Uterus (tissue), 4 donors: ENCODE data around the gene IL10. TPM values are rescaled to one million over a fixed set of nuclear protein-coding genes. Genes with fewer than 3 reads are reported as not detected.

Experiments
- DNase-seq, 2 donors: peaks; one replicate each; pipeline ENCODE4 v3.0.0-alpha.2; 2019 to 2020
- H3K27ac ChIP-seq, 2 donors: fragments of 200-600 bp; sonication (generic); 1 replicate in 1 of 2; 2 replicates in 1 of 2; pipeline ENCODE4 v1.5.1; 2016 to 2018
- H3K27me3 ChIP-seq, 2 donors: fragments of 200-600 bp; sonication (generic); one replicate each; pipeline ENCODE4 v1.5.1; 2018 to 2019; ENCODE audit warnings: control low read depth in 1 of 2
- H3K36me3 ChIP-seq, 2 donors: fragments of 200-600 bp; sonication (generic); one replicate each; pipeline ENCODE4 v1.5.1; 2019; ENCODE audit warnings: control low read depth in 1 of 2
- H3K4me1 ChIP-seq, 2 donors: fragments of 200-600 bp; sonication (generic); one replicate each; pipeline ENCODE4 v1.5.1; 2018 to 2019; ENCODE audit warnings: control low read depth in 1 of 2
- H3K4me3 ChIP-seq, 2 donors: fragments of 200-600 bp; sonication (generic); 1 replicate in 1 of 2; 2 replicates in 1 of 2; pipeline ENCODE4 v1.5.1; 2018 to 2019; ENCODE audit warnings: mild to moderate bottlenecking in 1 of 2
- H3K9me3 ChIP-seq, 2 donors: fragments of 200-600 bp; sonication (generic); one replicate each; pipeline ENCODE4 v1.5.1; 2019; ENCODE audit warnings: control low read depth in 1 of 2
- CTCF ChIP-seq, 4 experiments: fragments of 200-600 bp in 2 of 4; fragments of 450-650 bp in 2 of 4; sonication (generic) in 2 of 4; IDR thresholded peaks; one replicate each; pipeline ENCODE4 v1.5.1; 2016 to 2019; ENCODE audit warnings: antibody characterized with exemption in 4 of 4, mild to moderate bottlenecking in 2 of 4, moderate library complexity in 1 of 4
- POLR2A ChIP-seq, 2 donors: fragments of 450-650 bp; IDR thresholded peaks; one replicate each; pipeline ENCODE4 v1.6.1; 2016; ENCODE audit warnings: antibody characterized with exemption in 2 of 2, mild to moderate bottlenecking in 1 of 2, moderate library complexity in 1 of 2
- intact Hi-C: fragments of 100-400 bp; cut with DNase I; formaldehyde crosslinking; loops from one replicate; pipeline ENCODE4 v1.15.1; 2023; ENCODE audit warnings: low total_unique reads
- total RNA-seq, 4 donors: library from RNA; depleted of rRNA in 3 of 4; stranded (reverse); fragments of >200 nt in 3 of 4; gene quantifications; one replicate each; pipeline versions ENCODE4 v1.1.0 to v1.2.4, GENCODE V29; 2014 to 2023
- donor health status: DM: yes; HTN: yes; CAD: no.

The IL10 gene
- total RNA-seq, 4 donors from 2014 or later: 0.55 to 3.2 TPM; not detected in 2

- TF ChIP-seq CTCF (IDR thresholded peaks at IDR 0.05) (peak; percentile 50 to 69 (median 55)), POLR2A (IDR thresholded peaks at IDR 0.05) (no peak)
- Histone ChIP-seq H3K27me3 (no peaks in the 10 kb centered on the region), H3K4me3 (no peak overlapping the region), H3K4me1 (no peaks in the 10 kb centered on the region), H3K9me3 (no peaks in the 10 kb centered on the region), H3K36me3 (no peaks in the 10 kb centered on the region), H3K27ac (no peak overlapping the region)
- DNase-seq: peak in 1 of 2 donors; percentile 46
- intact Hi-C loops: loop anchor here (5.0 kb wide), 1 partner anchor 178 kb away; no protein-coding TSS in a partner anchor
These were observed 37.7 kb downstream of the IL10 start for GRCh38 chr1:206734499-206735142.

- TF ChIP-seq POLR2A (IDR thresholded peaks at IDR 0.05) (no peak), CTCF (IDR thresholded peaks at IDR 0.05) (no peak)
- no peak for DNase-seq
- Histone ChIP-seq H3K4me3 (no peak overlapping the region), H3K4me1 (peaks cover 0 to 7% of the 10 kb centered on the region in 2 donors), H3K9me3 (no peaks in the 10 kb centered on the region), H3K27me3 (no peaks in the 10 kb centered on the region), H3K27ac (no peak overlapping the region), H3K36me3 (no peaks in the 10 kb centered on the region)
- intact Hi-C loops: no loop called here
These were observed 39.3 kb downstream of the IL10 start for GRCh38 chr1:206732992-206733391.

GRCh38 chr1:206732508-206732907, 39.8 kb downstream of the IL10 start:
- Histone ChIP-seq H3K36me3 (no peaks in the 10 kb centered on the region), H3K4me1 (peaks cover 0 to 8% of the 10 kb centered on the region in 2 donors), H3K27me3 (no peaks in the 10 kb centered on the region), H3K27ac (no peak overlapping the region), H3K4me3 (no peak overlapping the region), H3K9me3 (no peaks in the 10 kb centered on the region)
- TF ChIP-seq CTCF (IDR thresholded peaks at IDR 0.05): no peak
- TF ChIP-seq POLR2A (IDR thresholded peaks at IDR 0.05): no peak
- intact Hi-C loops: no loop called here
- DNase-seq: no peak

- TF ChIP-seq CTCF (IDR thresholded peaks at IDR 0.05) (no peak), POLR2A (IDR thresholded peaks at IDR 0.05) (no peak)
- Histone ChIP-seq H3K4me3 (no peak overlapping the region), H3K4me1 (peaks cover 0 to 8% of the 10 kb centered on the region in 2 donors), H3K27ac (no peak overlapping the region), H3K36me3 (no peaks in the 10 kb centered on the region), H3K9me3 (no peaks in the 10 kb centered on the region), H3K27me3 (no peaks in the 10 kb centered on the region)
- no peak for DNase-seq
- intact Hi-C loops: loop anchor here (5.0 to 10.0 kb wide), 2 partner anchors 105 to 178 kb away; no protein-coding TSS in a partner anchor
These were observed 42.8 kb downstream of the IL10 start for GRCh38 chr1:206729507-206729906.

- H3K4me1 ChIP-seq: peaks cover 0 to 8% of the 10 kb centered on the region in 2 donors
- H3K36me3 ChIP-seq: no peaks in the 10 kb centered on the region
- no peak for DNase-seq
- H3K27ac ChIP-seq: no peak overlapping the region
- no peak overlapping the region for H3K4me3 ChIP-seq
- no peaks in the 10 kb centered on the region for H3K9me3 ChIP-seq
- intact Hi-C loops: loop anchor here (5.0 to 10.0 kb wide), 2 partner anchors 104 to 178 kb away; no protein-coding TSS in a partner anchor
- TF ChIP-seq POLR2A (IDR thresholded peaks at IDR 0.05): no peak
- TF ChIP-seq CTCF (IDR thresholded peaks at IDR 0.05): no peak
- no peaks in the 10 kb centered on the region for H3K27me3 ChIP-seq
These were observed 43.2 kb downstream of the IL10 start for GRCh38 chr1:206729050-206729449.
